OCI-LY1 (cell line): Measurements from ENCODE around the gene LNP1.

Source experiments
- EZH2 ChIP-seq: fragments of 200-600 bp; sonication (generic), shearing (Covaris generic); IDR thresholded peaks from 2 replicates; pipeline ENCODE4 v1.8.0; 2017; ENCODE audit warnings: borderline replicate concordance, mixed run types, mild to moderate bottlenecking, antibody characterized with exemption, low read length, moderate library complexity, mixed read lengths
- TF ChIP-seq, protein P1 (sequence below): fragments of 200-600 bp; sonication (generic), shearing (Covaris generic); IDR thresholded peaks from 2 replicates; pipeline ENCODE4 v1.5.1; 2017; ENCODE audit warnings: mild to moderate bottlenecking, antibody characterized with exemption, low read length, moderate library complexity, mixed read lengths

DNA sequence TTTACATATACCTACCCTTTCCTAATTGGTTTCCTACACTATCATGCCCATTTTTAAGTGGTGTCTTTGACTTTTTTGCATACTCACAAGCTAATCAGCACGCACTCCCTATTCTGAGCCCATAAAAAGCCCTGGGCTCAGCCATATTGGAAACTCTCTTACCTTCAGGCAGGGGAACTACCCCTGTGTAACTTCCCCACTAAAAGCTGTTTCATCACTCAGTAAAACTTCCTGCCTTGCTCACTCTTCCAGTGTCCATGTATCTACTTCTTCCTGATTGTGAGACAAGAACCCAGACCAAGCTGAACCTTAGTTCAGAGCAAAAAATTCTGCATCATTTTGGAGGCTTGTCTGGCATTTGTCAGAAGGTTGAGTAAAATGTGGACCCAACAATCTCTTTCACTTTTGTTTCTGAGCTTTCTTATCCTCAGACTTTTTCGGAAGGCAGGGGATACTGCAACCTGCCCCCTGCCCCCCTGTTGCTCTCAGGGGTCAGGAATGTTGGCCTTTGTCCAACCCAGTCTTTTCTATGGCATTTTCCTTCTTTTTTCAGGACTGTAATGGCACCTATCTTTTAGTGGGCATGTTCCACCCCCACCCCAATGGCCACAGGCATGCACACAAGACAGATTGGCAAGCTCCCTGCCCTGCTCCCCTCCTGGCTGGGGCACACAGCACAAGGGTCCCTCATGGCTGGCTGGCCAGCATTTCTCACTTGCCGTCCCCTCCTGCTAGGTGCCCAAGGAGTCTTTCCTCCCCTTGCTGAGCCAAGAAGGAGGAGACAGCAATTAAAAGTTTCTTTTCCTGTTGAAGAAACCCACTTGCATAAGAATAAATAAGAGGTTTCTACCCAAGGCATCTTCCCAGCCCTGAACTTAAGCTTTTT lies 64.8 kb downstream of the LNP1 start:
- no peak for TF ChIP-seq EZH2
- TF ChIP-seq, protein P1, sequence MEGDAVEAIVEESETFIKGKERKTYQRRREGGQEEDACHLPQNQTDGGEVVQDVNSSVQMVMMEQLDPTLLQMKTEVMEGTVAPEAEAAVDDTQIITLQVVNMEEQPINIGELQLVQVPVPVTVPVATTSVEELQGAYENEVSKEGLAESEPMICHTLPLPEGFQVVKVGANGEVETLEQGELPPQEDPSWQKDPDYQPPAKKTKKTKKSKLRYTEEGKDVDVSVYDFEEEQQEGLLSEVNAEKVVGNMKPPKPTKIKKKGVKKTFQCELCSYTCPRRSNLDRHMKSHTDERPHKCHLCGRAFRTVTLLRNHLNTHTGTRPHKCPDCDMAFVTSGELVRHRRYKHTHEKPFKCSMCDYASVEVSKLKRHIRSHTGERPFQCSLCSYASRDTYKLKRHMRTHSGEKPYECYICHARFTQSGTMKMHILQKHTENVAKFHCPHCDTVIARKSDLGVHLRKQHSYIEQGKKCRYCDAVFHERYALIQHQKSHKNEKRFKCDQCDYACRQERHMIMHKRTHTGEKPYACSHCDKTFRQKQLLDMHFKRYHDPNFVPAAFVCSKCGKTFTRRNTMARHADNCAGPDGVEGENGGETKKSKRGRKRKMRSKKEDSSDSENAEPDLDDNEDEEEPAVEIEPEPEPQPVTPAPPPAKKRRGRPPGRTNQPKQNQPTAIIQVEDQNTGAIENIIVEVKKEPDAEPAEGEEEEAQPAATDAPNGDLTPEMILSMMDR, result no peak
